Fibroblast of skin of back (primary cell): Measurements from ENCODE around the gene LIPH.
"Not testable (repeated sequence)": the region's sequence is repeated elsewhere in the genome, so short reads cannot be mapped to it uniquely, and the experiment has no call there.

Experiments used
- DNase-seq: peaks from one replicate; pipeline ENCODE4 v3.0.0-alpha.2; 2013

The LIPH gene

GRCh38 chr3:185484296-185484695, 68.1 kb downstream of the LIPH start:
- DNase-seq, result no peak

- DNase-seq, result no peak
These were observed 72.9 kb downstream of the LIPH start for GRCh38 chr3:185479373-185479945.

DNA sequence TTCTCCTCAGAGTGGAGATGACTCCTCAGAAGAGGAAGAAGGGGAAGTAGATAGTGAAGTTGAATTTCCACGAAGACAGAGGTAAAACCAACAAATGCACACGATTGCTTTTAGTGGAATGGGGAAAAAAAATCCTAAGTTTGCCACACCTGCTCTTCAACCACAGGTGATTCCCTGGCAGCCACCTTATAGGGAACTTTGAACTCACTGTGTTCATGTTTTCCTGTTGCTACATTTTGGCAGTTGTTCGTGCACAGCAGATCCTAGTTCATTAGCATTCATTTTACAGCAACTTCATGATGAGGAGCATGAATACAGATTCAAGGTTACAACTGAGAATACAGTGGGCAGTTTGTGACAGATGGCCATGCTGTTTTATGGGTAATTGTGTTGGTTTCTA, 75.1 kb downstream of the LIPH start:
- no peak for DNase-seq

GRCh38 chr3:185474922-185475321, 77.5 kb downstream of the LIPH start:
- not testable (repeated sequence) for DNase-seq

- no peak for DNase-seq
These were observed 79.0 kb downstream of the LIPH start for GRCh38 chr3:185473290-185473815.

DNA sequence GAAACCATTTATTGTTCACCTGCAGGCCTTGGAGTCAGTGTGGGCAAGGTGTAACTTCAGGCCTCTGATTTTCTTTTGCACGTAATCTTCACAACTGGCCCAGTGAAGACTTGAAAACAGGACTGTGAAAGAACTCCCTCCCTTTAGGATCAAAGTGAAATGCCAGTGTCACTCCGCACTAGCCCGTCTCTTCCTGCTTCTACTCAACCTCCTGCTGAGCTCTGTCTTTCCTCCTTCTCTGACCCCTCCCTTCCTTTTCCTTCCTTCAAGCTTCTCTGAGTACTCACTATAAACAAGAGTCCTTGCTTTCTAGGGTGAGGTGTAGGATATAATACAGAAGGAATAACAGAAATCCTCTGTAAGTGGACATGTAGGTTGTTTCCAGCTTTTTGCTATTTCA, 82.1 kb downstream of the LIPH start:
- DNase-seq, result no peak

DNA sequence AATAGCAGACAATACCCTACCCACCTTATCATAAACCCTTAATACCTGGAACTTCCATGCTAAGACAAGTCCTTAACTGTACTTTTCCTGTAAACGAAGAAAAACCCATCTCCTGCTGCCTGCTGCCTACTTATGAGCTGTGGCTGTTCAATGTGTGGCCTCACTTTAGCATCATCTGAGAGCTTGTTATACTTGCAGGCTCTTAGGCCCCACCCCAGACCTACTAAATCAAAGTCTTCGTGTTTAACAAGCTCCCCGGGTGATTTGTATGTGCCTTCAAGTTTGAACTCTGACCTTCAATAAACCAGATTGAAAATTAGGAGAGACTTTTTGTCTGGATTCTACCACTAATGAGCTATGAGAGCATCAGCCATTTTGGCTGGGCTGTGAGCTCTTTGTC, 82.8 kb downstream of the LIPH start:
- DNase-seq, result no peak

DNA sequence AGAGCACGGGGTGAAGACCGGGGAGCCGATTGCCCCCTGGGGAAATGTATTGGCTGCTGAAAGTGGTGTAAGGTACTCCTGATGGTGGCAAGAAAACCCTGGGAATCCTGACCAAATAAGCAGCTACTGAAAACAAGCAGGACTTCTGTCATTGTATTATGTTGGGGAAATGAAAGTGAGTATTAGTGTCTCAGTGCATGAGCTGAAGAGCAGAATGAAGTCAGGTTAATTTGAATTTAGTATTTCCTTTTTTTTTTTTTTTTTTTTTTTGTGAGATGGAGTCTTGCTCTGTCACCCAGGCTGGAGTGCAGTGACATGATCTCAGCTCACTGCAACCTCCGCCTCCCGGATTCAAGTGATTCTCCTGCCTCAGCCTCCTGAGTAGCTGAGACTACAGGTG, 86.3 kb downstream of the LIPH start:
- DNase-seq, result not testable (repeated sequence)

DNA sequence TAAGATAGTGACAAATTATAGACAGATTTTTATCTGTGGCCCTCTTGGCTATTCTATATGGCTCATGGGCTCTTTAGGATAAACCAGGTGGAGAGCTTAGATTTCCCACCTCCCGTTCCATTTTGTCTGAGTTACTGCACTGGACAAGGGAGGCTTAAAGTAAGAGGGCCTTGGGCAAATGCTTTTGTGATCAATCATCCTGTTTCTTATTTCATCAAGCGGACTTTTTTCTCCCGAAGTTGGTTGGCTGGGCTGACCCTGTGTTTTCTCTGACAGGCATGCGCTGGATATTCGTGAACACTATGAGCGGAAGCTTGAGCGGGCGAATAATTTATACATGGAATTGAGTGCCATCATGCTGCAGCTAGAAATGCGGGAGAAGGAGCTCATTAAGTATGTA, 86.9 kb downstream of the LIPH start:
- DNase-seq, result no peak

DNA sequence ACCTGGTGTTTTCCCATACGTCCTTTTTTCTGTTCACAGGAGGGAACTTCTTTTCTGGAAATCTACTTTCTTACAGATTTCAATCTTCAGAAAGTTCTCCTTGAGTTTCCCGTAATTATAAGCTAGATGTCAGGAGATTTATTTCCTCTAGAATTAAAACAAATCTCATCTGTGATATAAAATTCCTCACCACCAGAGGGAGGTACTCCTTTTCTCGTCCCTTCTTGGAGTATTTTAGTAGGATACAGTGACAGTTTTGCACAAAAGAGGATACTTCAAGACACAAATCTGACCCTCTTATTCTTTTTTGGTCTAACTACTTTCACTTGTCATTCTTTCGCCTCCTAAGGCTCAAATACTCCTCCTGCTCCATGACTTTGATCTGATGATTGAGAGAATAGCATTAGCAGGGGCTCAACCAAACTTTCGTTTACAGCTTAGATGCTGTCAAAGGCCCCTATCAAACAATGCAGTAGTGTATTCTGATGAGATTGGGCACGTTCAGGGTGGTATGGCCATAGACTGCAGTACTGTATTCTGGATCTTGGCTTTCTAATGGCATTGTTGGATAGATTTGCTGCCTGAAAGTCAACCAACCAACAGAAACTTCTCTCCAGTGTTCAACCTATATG, 91.6 kb downstream of the LIPH start:
- DNase-seq, result peak; percentile 4

- no peak for DNase-seq
These were observed 92.1 kb downstream of the LIPH start for GRCh38 chr3:185460309-185460708.

GRCh38 chr3:185457376-185457775, 95.0 kb downstream of the LIPH start:
- no peak for DNase-seq
